Kidney capillary endothelial cell (primary cell): ENCODE data around the gene KYNU.
"Not testable (repeated sequence)": the region's sequence is repeated elsewhere in the genome, so short reads cannot be mapped to it uniquely, and the experiment has no call there.

ENCODE experiments used
- DNase-seq: peaks from one replicate; pipeline ENCODE4 v3.0.0-alpha.2; 2018; ENCODE audit warnings: low spot score

The KYNU gene

DNA sequence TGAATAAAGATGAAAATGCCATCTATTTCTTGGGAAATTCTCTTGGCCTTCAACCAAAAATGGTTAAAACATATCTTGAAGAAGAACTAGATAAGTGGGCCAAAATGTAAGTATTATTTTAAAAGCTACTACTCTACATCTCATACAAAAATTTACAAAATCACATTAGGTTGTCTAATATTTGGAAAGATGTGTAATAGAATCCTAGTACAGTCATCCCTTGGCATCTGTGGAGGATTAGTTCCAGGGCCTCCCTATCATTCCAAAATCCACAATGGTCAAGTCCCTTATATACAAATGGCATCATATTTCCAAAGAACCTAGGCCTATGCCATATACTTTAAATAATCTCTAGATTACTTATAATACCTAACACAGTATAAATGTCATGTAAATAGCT lies 41.2 kb downstream of the KYNU start:
- DNase-seq = no peak

DNA sequence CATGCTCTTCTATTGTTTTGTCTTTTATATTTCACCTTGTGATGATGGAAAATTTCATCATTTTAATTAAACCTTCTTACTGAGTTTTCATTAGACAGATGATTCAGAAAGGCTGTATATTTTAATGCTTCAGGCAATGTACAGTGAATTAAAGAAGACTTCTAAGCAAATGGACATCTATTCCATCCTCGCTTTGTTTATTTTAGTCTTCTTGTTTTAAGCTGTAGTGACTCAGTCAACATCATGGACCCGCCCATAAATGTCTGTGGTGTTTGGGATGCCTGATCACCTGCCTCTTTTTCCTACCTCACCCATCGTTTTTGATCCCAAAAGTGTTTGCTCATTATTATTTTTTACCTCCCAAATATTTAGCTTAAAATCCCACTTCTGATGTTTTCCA lies 43.1 kb downstream of the KYNU start:
- DNase-seq = no peak

DNA sequence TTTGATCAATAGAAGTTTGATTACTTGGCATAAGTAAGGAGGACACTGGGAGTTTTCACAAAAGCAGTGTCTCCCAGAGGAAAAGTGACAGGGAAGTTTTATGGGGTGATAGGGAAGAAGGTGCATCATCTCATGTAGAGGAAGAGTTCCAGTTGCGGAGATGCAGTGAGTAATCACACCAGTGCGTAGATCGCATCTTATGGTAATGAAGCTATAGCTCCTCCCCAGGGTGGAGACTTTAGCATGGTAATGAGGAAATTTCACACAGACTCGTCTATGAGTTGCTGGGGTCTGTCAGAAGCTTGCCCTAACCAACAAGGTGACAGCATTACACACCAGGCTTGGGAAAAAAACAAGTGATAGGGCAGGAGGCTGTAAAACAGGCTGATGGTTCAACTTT lies 49.0 kb downstream of the KYNU start:
- no peak for DNase-seq

DNA sequence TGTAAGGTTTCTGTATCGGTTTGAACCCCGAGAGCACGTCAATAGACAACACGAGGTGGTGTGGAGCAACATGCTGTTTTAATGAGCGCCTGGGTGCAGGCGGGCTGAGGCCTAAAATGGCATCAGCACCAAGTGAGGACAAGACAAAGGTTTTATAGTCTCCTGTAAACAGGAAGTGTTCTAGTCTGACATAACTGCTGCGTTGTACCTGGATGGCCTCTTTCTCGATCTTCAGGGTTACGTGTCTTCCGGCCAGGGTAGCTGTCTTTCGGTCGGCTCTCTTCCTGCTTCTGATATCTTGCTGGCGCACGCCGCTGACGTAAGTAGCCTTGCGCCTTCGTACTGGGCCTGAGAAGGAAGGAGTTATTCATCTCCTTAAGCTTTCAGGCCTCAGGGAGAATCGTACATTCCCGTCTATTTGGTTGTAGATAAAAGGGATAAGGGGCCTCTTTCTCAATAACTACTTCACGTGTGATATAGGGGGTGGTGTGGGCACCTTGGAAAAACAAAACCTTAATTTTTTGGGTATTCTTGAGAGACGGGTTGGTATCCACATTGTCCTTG lies 53.5 kb downstream of the KYNU start:
- no peak for DNase-seq

DNA sequence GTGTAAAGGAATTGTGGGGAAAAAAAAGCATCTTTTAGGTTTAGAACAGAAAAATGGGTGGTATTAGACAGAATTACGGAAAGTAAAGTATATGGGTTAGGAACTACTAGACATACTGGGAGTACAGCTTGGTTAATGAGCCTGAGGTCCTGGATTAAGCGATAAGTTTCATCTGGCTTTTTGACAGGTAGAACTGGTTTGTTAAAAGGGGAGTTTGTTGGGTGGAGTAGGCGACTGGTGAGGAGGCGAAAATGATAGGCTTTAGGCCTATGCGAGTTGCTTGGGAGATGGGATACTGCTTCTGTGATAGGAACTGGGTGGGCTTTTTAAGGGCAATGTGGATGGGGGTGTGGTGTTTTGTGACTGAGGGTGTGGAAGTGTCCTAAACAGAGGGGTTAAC lies 56.5 kb downstream of the KYNU start:
- DNase-seq = no peak

DNA sequence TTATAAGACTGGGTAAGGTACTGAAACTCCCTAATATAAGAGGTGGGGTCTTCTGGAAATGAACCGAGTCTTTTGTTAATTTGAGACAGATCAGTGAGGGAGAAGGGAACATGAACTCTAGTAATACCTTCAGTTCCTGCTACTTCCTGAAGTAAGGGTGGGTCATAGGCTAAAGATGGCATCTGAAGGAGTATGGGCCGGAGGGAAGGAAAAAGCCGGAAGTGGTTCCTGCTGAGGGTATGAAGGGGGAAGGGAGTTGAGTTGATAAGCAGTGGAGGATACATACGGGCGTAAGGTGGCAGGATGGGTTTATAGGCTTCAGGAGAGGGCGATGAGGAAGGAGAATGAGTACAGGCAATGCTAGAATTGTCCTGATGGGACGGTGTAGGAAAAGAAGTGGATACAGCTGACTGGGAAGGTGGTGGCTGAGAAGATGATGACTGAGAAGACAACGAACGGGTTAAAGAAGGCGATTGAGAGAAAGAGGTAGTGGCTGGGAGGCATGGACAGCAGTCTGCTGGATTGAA lies 58.2 kb downstream of the KYNU start:
- no peak for DNase-seq

DNA sequence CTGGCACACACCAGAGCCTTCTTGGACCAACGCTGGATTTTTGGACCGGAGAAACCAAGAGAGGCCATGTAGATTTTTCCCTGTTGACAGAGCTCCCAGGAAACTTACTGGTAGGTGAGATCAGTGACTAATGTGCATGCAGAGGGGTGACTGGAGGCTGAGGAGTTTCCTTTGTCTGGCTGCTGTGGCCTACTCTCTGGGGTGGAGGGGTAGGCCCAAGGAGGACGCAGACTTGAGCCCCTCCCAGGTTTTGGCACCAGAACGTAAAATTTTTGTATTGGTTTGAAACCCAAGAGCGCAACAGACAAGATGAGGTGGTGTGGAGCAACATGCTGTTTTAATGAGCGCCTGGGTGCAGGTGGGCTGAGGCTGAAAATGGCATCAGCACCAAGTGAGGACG lies 59.2 kb downstream of the KYNU start:
- DNase-seq = no peak

DNA sequence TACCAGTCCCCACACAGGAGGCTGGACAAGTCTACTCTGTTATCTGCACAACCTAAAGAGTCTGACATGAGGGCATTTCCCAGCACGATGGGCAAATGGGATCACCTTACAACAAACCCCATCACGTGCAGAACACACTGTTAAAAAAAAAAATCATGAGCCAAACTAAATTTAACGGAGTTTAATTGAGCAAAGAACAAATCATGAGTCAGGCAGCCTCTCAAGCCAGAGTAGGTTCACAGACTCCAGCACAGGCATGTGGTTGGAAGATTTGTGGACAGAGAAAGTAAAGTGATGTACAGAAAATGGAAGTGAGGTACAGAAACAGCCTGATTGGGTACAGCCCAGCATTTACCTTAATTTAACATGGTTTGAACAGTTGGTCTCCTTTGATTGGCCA lies 59.9 kb downstream of the KYNU start:
- DNase-seq = no peak

DNA sequence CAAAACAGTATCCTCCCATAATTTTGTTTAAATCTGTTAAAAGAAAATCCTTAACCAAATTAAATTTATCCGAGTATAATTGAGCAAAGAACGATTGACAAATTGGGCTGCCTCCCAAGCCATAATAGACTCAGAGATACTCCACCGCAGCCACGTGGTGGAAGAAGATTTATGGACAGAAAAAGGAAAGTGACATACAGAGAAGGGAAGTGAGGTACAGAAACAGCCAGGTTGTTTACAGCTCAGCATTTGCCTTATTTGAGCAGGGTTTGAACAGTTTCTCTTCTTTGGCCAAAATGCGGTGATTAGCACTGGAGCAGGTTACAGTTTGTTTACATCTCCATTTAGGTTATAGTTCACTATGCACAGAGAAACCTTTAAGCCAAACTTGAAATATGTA lies 60.8 kb downstream of the KYNU start:
- no peak for DNase-seq

DNA sequence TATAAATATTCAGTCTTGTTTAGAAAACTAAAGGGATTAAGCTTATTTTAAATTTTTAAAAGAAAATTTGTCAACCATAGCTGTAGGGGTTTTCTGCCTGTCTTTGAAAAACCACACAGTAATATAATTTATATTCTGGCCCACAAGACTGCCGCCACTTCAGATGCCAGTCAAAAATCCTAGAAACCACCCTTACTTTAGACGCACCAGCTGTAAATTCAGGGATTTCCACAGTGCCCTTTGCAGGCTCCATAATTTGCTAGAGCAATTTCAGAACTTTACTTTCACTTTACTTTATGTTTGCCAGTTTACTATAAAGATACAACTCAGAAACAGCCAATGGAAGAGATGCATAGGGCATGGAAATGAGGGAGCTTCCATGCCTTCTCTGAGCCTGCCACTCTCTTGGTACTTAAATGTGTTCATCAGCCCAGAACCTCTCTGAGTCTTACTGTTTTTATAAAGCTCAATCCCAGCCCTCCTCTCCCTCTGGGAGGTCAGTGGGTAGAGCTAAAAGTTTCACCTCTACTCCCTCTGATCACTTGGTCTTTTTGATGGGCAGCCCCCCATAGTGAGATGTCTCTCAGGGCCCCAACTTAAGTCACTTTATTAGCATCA lies 63.3 kb downstream of the KYNU start:
- DNase-seq = no peak

DNA sequence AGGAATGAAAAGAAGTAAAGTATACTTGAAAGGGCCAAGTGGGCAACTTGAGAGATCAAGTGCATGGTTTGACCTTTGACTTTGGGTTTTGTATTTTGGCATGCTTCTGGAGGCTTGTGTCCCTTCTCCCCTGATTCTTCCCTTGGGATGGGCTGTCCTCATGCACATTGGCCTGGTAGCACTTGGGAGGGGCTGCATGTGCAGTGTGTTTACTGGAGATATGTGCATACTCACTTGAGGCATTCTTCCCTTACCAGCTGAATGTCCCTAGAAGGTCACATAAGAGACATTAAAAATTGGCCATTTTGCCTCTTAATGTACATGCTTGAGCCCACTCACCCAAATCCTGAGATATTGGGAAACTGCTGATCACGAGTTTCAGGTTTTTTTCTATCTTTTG lies 65.2 kb downstream of the KYNU start:
- DNase-seq = no peak

DNA sequence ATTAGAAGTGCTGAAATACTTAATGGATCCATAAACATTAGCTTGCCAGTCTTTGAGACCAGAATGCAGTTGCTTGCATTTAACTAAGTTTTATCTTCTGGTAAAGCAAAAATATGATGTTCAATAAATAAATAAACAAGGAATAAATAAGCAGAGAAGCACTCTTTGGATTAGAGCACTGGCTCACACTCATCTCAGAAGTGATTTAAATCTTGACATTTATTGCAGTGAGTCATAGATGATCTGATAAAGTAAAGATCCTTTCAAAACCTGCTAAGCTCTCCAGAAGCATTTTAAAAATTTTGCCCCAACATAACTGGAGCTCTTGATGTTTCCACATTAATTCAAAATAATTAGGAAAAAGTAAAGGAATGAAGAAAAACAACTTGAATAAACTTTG lies 66.8 kb downstream of the KYNU start:
- DNase-seq = peak; percentile 36

DNA sequence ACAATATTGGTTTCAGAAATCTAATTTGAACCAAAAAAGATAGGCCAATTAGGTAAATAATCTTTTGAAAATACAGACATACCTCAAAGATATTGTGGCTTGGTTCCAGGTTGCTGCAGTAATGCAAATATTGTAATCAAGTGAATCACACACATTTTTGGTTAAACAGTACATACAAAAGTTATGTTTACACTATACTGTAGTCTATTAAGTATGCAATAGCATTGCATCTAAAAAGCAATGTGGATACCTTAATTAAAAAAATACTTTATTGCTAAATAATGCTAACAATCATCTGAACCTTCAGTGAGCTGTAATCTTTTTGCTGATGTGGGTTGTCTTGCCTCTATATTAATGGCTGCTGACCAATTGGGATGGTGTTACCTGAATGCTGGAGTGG lies 67.3 kb downstream of the KYNU start:
- no peak for DNase-seq

DNA sequence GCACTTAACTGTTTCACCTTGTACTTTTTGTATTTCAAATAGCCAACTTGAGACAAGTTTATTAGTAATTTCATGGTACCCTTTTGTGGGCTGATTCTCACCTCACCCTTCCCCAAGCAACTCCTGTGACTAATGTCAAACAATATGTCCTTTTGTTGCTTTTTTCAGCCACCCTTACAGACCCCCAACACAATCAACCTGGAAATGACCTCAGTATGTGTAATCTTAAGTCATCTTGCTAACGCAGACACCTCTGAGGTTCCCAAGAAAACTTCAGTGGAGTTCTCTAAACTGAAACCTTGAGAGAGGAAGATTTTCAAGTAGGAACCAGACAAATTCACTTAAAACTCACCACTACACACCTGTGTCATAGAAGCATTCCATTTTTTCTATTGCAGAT lies 69.5 kb downstream of the KYNU start:
- peak; percentile 86 for DNase-seq

DNA sequence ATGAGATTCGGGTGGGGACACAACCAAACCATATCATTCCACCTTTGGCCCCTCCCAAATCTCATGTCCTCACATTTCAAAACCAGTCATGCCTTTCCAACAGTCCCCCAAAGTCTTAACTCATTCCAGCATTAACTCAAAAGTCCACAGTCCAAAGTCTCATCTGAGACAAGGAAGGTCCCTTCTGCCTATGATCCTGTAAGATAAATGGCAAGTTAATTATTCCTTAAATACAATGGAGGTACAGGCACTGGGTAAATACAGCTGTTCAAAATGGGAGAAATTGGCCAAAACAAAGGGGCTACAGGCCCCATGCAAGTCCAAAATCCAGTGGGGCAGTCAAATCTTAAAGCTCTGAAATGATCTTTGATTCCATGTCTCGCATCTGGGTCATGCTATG lies 71.3 kb downstream of the KYNU start:
- not testable (repeated sequence) for DNase-seq

DNA sequence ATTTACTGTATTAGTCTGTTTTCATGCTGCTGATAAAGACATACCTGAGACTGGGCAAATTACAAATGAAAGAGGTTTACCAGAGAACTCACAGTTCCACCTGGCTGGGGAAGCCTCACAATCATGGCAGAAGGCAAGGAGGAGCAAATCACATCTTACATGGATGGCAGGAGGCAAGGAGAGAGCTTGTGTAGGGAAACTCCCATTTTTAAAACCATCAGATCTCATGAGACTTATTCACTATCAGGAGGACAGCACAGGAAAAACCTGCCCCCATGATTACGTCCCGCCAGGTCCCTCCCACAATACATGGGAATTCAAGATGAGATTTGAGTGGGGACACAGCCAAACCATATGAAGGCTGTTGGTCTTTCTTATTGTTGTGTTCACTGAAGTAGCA lies 72.9 kb downstream of the KYNU start:
- DNase-seq = not testable (repeated sequence)

DNA sequence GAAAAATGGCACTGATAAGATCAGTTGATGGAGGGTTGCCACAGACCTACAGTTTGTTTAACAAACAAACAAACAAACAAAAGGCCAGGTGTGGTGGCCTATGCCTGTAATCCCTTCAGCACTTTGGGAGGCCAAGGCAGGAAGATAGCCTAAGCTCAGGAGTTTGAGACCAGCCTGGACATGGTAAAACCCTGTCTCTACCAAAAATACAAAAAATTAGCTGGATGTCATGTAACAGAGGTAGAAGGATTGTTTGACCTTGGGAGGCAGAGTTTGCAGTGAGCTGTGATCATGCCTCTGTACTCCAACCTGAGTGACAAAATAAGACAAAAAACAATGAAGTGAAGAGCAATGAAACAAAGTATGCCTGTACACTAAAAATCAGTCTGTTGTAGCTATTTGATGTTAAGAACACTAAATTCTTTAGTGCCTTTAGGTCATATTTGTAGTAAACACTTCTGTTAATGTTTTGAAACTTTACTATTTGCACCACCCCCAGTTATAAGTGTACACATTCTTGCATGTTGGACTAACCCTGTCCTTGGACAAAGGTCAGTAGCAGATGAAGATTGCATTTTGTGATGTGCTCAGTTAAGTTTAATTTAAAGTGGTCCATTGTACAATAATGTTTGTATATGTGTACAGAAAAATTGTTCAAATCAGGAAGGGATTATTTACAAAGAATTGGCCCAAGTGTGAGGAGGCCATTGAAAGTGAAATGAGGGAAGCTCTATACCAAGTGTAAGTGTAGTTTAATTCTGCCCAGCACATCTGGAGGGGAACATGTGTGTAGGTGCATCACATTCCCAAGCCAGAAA lies 73.9 kb downstream of the KYNU start:
- no peak for DNase-seq

DNA sequence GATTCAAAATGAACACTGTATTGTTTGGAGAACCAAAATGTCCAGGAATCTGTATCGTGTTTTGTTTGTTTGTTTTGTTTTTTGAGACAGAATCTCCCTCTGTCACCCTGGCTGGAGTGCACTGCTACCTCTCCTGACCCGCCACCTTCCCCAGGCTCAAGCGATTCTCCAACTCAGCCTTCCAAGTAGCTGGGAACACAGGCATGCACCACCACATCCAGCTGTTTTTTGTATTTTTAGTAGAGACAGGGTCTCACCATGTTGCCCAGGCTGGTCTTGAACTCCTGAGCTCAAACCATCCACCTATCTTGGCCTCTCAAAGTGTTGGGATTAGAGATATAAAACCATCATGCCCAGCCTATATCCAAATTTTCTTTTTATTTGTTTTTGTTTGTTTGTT lies 74.6 kb downstream of the KYNU start:
- no peak for DNase-seq

DNA sequence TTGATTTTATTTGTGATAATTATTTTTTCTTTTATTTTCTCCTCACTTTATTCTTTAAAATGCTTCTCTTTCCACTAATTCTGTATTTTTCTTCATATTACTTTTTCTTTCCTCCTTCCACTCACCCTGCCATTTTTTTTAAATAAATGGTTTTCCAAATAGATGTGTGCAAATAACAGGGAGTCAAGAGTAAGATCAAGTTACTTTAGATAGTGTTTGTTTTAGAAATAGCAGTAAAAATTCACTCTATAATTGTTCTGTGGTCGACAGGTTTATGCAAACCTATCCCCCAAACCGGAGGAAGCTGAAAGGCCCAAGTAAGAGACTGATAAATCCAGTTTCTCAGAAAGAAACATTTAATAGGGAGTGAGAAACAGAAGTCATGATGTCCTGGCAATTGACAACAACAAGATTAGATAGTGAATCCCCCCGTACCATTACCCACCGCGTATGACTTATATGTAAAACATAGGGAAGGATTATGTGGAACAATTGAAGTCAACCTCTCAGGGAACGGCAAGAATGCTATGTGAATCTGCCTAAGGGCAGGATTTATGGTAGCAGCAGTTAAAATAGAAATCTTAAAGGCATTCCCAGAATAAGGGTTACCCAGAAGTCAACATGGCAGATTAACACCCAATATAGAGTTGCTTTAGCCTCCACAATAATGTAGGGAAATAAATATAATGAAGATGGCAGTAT lies 75.5 kb downstream of the KYNU start:
- DNase-seq = no peak

DNA sequence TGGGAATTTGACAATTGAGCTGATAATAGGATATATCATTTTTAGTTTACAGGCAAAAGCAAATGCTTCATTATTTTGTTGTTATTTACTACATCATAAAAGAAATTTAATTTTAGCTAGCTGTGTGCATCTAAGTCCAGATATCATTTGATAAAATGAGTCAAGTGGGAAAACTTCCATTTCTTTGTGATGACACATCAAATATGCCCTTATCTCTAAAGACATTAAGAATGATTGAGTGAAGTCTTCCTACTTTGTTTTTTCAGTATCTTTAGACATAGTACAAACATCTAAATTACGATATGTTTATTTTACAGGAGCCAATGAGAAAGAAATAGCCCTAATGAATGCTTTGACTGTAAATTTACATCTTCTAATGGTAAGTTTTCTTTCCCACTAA lies 77.0 kb downstream of the KYNU start:
- DNase-seq = no peak

DNA sequence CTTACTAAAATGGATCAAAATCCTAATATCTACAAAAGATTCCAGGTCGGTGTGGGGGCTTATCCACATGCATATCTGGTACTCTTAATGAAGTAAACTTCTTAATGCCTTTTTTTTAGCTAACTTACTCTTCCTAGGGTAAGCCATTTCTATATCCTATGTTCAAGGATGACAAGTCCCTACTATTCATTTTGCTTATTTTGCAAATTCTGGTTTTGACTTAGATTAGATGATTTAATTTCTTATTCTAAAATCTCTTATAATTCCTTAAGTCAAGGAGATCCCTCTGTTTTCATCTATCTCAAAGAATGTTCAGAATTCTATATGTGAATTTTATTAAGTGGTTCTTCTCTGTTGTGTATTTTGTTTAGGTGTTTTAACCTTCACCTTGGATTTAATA lies 79.7 kb downstream of the KYNU start:
- no peak for DNase-seq

DNA sequence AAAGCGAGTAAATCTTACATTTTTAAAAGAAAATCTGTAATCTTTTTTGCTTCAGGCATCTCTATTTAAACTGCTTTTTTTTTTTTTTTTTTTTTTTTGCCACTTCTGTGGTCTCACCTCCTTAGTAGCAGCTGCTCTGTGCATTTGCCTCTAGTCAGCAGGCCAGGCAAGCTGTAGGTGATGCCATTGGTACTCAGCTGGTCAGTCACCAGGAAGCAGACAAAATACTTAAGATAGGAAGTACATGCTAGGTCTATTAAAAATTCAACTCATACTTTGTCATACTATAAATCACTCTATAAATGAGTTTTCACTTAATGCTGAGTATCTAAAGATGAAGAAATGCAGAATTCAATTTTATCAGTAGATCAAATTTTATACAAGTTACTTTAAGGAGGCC lies 83.7 kb downstream of the KYNU start:
- DNase-seq = no peak

DNA sequence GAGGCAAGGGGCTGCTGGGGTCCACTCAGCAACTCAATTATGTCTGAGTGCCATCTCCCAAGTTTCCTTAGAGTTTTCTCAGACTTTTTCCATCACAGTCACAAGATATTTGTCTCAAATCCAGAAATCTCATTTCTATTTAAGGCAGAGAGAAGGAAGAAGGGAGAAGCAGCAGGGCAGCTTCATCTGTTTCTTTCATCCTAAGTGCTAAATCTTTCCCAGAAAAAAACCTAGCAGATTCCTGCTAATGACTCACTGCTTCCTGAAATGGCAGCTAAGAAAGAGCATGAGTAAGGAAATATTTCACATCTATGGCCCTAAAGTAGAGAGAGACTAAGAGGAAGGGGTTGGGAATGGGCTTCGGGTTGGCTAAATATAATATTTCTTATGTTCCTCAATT lies 88.0 kb downstream of the KYNU start:
- DNase-seq = peak; percentile 36
